ENCODE measurements around the gene CRLF2. TPM values are rescaled to one million over a fixed set of nuclear protein-coding genes. Genes with fewer than 3 reads are reported as not detected.

CRLF2 gene
- total RNA-seq, 2 donors from 2014 or later, result 1.8 TPM; not detected in 1

GRCh38 chrX:1151378-1152077, 60.9 kb downstream of the CRLF2 start:
- H3K4me3 ChIP-seq, result no peak overlapping the region
- DNase-seq (ENCODE audit: low spot score), result no peak
- H3K36me3 ChIP-seq, result no peaks in the 10 kb centered on the region
- no peak for ATAC-seq (ENCODE audit: insufficient number of reproducible peaks, low FRiP score, low read depth)
- no peak overlapping the region for H3K27ac ChIP-seq
- H3K27me3 ChIP-seq (replicated peaks; ENCODE audit: insufficient read depth), result no peaks in the 10 kb centered on the region
- no peak for TF ChIP-seq CTCF (IDR thresholded peaks at IDR 0.05)
- no peaks in the 10 kb centered on the region for H3K4me1 ChIP-seq (ENCODE audit: control insufficient read depth in 1 of 2, low read depth in 2 of 2)
- no peaks in the 10 kb centered on the region for H3K9me3 ChIP-seq

- Histone ChIP-seq H3K27ac (no peak overlapping the region), H3K4me3 (no peak overlapping the region), H3K27me3 (replicated peaks; ENCODE audit: insufficient read depth) (no peaks in the 10 kb centered on the region), H3K4me1 (ENCODE audit: control insufficient read depth in 1 of 2, low read depth in 2 of 2) (no peaks in the 10 kb centered on the region), H3K36me3 (no peaks in the 10 kb centered on the region), H3K9me3 (no peaks in the 10 kb centered on the region)
- TF ChIP-seq CTCF (IDR thresholded peaks at IDR 0.05), result no peak
- no peak for DNase-seq (ENCODE audit: low spot score)
- ATAC-seq (ENCODE audit: insufficient number of reproducible peaks, low FRiP score, low read depth), result no peak
These were observed 61.7 kb downstream of the CRLF2 start for GRCh38 chrX:1150569-1151347.

GRCh38 chrX:1147611-1148515, 64.6 kb downstream of the CRLF2 start:
- H3K27ac ChIP-seq, result no peak overlapping the region
- no peaks in the 10 kb centered on the region for H3K36me3 ChIP-seq
- H3K27me3 ChIP-seq (replicated peaks; ENCODE audit: insufficient read depth), result no peaks in the 10 kb centered on the region
- DNase-seq (ENCODE audit: low spot score), result no peak
- TF ChIP-seq CTCF (IDR thresholded peaks at IDR 0.05), result no peak
- no peak overlapping the region for H3K4me3 ChIP-seq
- ATAC-seq (ENCODE audit: insufficient number of reproducible peaks, low FRiP score, low read depth), result no peak
- H3K9me3 ChIP-seq, result no peaks in the 10 kb centered on the region
- no peaks in the 10 kb centered on the region for H3K4me1 ChIP-seq (ENCODE audit: control insufficient read depth in 1 of 2, low read depth in 2 of 2)

DNA sequence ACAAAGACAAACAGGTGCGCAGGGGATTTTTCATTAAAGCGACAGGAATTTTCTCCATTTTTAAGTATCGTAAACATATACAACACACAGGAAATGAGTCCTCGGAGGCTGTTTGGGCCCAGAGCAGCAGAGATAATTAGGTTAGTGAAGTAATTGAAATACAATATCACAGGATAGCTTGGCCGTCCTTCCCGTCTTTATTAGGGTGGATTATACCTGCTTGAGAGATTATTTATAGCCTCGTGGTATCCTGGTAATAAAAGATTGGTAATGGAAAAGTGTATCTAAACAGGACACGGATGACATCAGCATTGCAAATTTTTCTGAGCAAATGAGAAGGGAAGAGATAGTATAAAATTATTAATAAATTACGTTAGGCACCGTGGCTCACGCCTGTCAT, 68.2 kb downstream of the CRLF2 start:
- no peak for DNase-seq (ENCODE audit: low spot score)
- Histone ChIP-seq H3K4me3 (no peak overlapping the region), H3K27ac (no peak overlapping the region), H3K27me3 (replicated peaks; ENCODE audit: insufficient read depth) (no peaks in the 10 kb centered on the region), H3K4me1 (ENCODE audit: control insufficient read depth in 1 of 2, low read depth in 2 of 2) (no peaks in the 10 kb centered on the region), H3K36me3 (no peaks in the 10 kb centered on the region), H3K9me3 (no peaks in the 10 kb centered on the region)
- no peak for TF ChIP-seq CTCF (IDR thresholded peaks at IDR 0.05)
- ATAC-seq (ENCODE audit: insufficient number of reproducible peaks, low FRiP score, low read depth), result no peak

Other genes starting within 250 kb of the CRLF2 start
- gene CSF2RA, start 56.2 kb upstream of the CRLF2 start, total RNA-seq, result 10 to 100 TPM; 11.0 to 19.4 TPM
- gene IL3RA, start 124.1 kb upstream of the CRLF2 start, total RNA-seq, result 10 to 100 TPM in 1 of 2 donors, 1 to 10 TPM in 1; 7.3 to 13.5 TPM
- 100 to 1,000 TPM; 172 to 211 TPM for gene SLC25A6, start 179.5 kb upstream of the CRLF2 start, total RNA-seq
- 10 to 100 TPM; 30.8 to 43.5 TPM for gene ASMTL, start 240.3 kb upstream of the CRLF2 start, total RNA-seq

All from thoracic aorta (tissue), 2 donors.